K562 (cell line): ENCODE results near the gene NKG7. TPM values are rescaled to one million over a fixed set of nuclear protein-coding genes. Genes with fewer than 3 reads are reported as not detected.

ENCODE experiments used
- CHD2 ChIP-seq: IDR thresholded peaks from 2 replicates; pipeline ENCODE4 v1.6.1; 2011; ENCODE audit warnings: low read depth, low read length
- CREB5 ChIP-seq: fragments of 250-450 bp; sonication (Bioruptor Pico); IDR thresholded peaks from 2 replicates; pipeline ENCODE4 v1.5.0; 2020; ENCODE audit warnings: mild to moderate bottlenecking
- ETS2 ChIP-seq: IDR thresholded peaks from 2 replicates; pipeline ENCODE4 v1.6.1; 2016; ENCODE audit warnings: borderline replicate concordance, missing genetic modification characterization, mild to moderate bottlenecking, moderate library complexity, missing compliant biosample characterization; ENCODE audit not compliant: poor library complexity, severe bottlenecking
- HDAC8 ChIP-seq: fragments of 450-650 bp; IDR thresholded peaks from 2 replicates; pipeline ENCODE4 v1.6.1; 2016; ENCODE audit warnings: mild to moderate bottlenecking, missing genetic modification characterization, moderate library complexity, missing compliant biosample characterization
- HMGN3 ChIP-seq: IDR thresholded peaks from 2 replicates; pipeline ENCODE4 v1.6.1; 2011; ENCODE audit warnings: borderline replicate concordance, low read depth, mild to moderate bottlenecking, mixed read lengths, low read length; ENCODE audit not compliant: insufficient read length; ENCODE audit errors: extremely low read depth
- HNRNPK ChIP-seq: fragments of 200-400 bp; formaldehyde crosslinking; IDR thresholded peaks from one replicate; pipeline ENCODE4 v1.6.1; 2018; ENCODE audit warnings: mild to moderate bottlenecking, low read depth, low read length; ENCODE audit not compliant: poor library complexity, severe bottlenecking
- MCM5 ChIP-seq: fragments of 450-650 bp; IDR thresholded peaks from 2 replicates; pipeline ENCODE4 v1.6.1; 2016; ENCODE audit warnings: low read depth
- MCM7 ChIP-seq, 2 experiments: fragments of 450-650 bp; IDR thresholded peaks; 2 replicates each; pipeline ENCODE4 v1.6.1; 2016 to 2018
- MYC ChIP-seq, 2 experiments: fragments of 250-450 bp in 1 of 2; sonication (Bioruptor Pico) in 1 of 2; IDR thresholded peaks; 2 replicates each; pipeline versions ENCODE4 v1.5.1 to v1.6.1; 2012 to 2021; ENCODE audit warnings: low read depth in 2 of 2, borderline replicate concordance in 1 of 2, improper control_type of control experiment in 1 of 2, low read length in 1 of 2, mild to moderate bottlenecking in 1 of 2, moderate library complexity in 1 of 2
- NEUROD1 ChIP-seq: fragments of 150-350 bp; IDR thresholded peaks from 2 replicates; pipeline ENCODE4 v1.6.1; 2014; ENCODE audit warnings: borderline replicate concordance, low read length, low read depth; ENCODE audit not compliant: partially characterized antibody
- PBX2 ChIP-seq, 2 experiments: IDR thresholded peaks in 1 of 2; conservative IDR thresholded peaks in 1 of 2; 2 replicates each; pipeline ENCODE4 v1.6.1; 2016; ENCODE audit warnings: low read depth in 2 of 2, mild to moderate bottlenecking in 1 of 2, missing compliant biosample characterization in 1 of 2, missing genetic modification characterization in 1 of 2, moderate library complexity in 1 of 2
- PREB ChIP-seq: sonication (generic); formaldehyde crosslinking; IDR thresholded peaks from 2 replicates; pipeline ENCODE4 v1.8.1; 2023; ENCODE audit warnings: mild to moderate bottlenecking, missing genetic modification reagents
- RFX1 ChIP-seq: fragments of 450-650 bp; IDR thresholded peaks from 2 replicates; pipeline ENCODE4 v1.6.1; 2016; ENCODE audit warnings: mild to moderate bottlenecking, moderate library complexity
- SAFB ChIP-seq: fragments of 200-400 bp; formaldehyde crosslinking; IDR thresholded peaks from 2 replicates; pipeline ENCODE4 v1.6.1; 2017; ENCODE audit warnings: low read depth, low read length, borderline replicate concordance
- TBL1XR1 ChIP-seq, 2 experiments: IDR thresholded peaks; 2 replicates each; pipeline ENCODE4 v1.6.1; 2012; ENCODE audit warnings: improper control_type of control experiment in 2 of 2, low read length in 2 of 2, mild to moderate bottlenecking in 1 of 2
- U2AF1 ChIP-seq: fragments of 200-400 bp; formaldehyde crosslinking; optimal IDR thresholded peaks from 2 replicates; pipeline ENCODE3; 2017; ENCODE audit warnings: mild to moderate bottlenecking, low read depth, low read length, moderate library complexity
- ZNF274 ChIP-seq: IDR thresholded peaks from 2 replicates; pipeline ENCODE4 v1.6.1; 2011; ENCODE audit warnings: low read depth, mild to moderate bottlenecking, low read length, moderate library complexity, borderline replicate concordance
- ZZZ3 ChIP-seq: fragments of 450-650 bp; IDR thresholded peaks from 2 replicates; pipeline ENCODE4 v1.6.1; 2016; ENCODE audit warnings: antibody characterized with exemption, mild to moderate bottlenecking, moderate library complexity
- polyA plus RNA-seq, 8 experiments: library from polyadenylated mRNA; depleted of rRNA in 4 of 8; stranded (reverse) in 5 of 8; unstranded in 3 of 8; fragments of >200 nt; fragmentation: Nextera tagmentation in 2 of 8; fragmentation: Illumina TruSeq in 1 of 8; extraction: Ambion mirVana in 2 of 8; extraction: Trizol in 1 of 8; gene quantifications; 2 replicates each; pipeline versions ENCODE4 v1.2.1 to v1.2.3, GENCODE V29; 2011 to 2014; ENCODE audit warnings: inconsistent platforms in 1 of 8, missing spikeins in 1 of 8
- total RNA-seq, 7 experiments: library from RNA; depleted of rRNA in 6 of 7; stranded (reverse); fragments of >200 nt in 6 of 7; fragmentation: Illumina TruSeq in 2 of 7; extraction: Trizol in 2 of 7; gene quantifications; 2 replicates each; pipeline versions ENCODE4 v1.2.1 to v1.2.3, GENCODE V29; 2011 to 2021; ENCODE audit warnings: low replicate concordance in 1 of 7
- TF ChIP-seq, protein P1 (sequence below): fragments of 450-650 bp; conservative IDR thresholded peaks from 2 replicates; pipeline ENCODE4 v1.6.1; 2016; ENCODE audit warnings: missing genetic modification characterization, low read depth, mild to moderate bottlenecking, control low read depth, missing compliant biosample characterization

Gene NKG7
- total and polyA plus RNA-seq, 9 of the 15 experiments (the other 6 are each of a cell fraction or from before 2014, with no cell fraction given), result 0.30 to 0.70 (median 0.51) TPM; not detected in 2

DNA sequence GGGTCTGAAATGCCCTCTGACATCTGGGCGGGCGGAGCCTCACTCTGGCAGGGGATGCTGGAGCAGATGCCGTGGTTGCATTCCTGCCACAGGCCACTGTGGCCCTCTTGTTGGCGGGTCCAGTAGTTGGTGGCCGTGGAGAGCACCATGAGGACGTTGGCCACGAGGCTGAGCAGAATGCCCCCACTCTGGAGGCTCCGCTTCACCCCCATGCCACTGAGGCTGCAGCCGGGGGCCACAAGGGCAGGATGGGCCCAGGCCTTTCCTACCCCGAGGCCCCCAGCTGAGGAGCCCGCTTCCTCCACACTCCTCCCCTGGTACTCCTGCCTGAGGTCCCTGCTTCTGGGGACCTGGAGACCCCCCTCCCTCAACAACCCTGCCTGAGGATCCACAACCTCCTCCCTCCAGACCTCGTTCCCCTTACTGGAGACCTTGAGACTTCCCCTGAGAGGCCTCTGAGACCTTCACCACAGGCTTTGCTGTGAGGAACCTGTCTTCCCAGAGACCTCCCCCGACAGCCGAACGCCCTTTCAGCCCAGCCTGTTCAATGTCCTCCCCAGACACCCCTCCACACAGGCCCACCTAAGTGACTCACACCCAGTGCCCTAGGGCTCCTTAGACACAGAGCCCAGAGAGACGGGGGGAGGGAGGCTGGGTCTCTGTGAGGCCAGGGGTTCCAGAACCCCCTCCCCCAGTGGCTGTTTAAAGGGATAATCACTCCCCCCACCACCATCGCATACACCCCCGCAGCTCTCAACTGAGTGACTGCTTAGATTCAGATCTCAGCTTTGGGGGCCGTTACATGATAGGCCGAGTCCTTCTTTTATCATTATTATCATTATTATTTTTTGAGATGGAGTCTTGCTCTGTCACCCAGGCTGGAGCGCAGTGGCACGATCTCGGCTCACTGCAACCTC, 3.8 kb downstream of the NKG7 start, which contains the start of gene CLDND2 (continued):
- TF ChIP-seq, protein P1, sequence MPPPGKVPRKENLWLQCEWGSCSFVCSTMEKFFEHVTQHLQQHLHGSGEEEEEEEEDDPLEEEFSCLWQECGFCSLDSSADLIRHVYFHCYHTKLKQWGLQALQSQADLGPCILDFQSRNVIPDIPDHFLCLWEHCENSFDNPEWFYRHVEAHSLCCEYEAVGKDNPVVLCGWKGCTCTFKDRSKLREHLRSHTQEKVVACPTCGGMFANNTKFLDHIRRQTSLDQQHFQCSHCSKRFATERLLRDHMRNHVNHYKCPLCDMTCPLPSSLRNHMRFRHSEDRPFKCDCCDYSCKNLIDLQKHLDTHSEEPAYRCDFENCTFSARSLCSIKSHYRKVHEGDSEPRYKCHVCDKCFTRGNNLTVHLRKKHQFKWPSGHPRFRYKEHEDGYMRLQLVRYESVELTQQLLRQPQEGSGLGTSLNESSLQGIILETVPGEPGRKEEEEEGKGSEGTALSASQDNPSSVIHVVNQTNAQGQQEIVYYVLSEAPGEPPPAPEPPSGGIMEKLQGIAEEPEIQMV, result no peak
- TF ChIP-seq ETS2 (tag) (no peak), TBL1XR1 (IDR thresholded peaks at IDR 0.05; ENCODE audit: low read length in 2 of 2) (no peak), HDAC8 (no peak), CREB5 (CRISPR knock-in tag) (no peak), ZZZ3 (no peak), ZNF274 (no peak), PREB (CRISPR knock-in tag) (no peak), HNRNPK (no peak), MCM7 (IDR thresholded peaks at IDR 0.05) (no peak), HMGN3 (no peak), MYC (IDR thresholded peaks at IDR 0.05; ENCODE audit: low read depth, low read length) (no peak; the same call in 1 of the 2 replicates), MYC (CRISPR knock-in tag; IDR thresholded peaks at IDR 0.05; ENCODE audit: borderline replicate concordance, low read depth) (0 out of 2 replicates have a peak, but pooled peaks have one; percentile 8), PBX2 (CRISPR knock-in tag; IDR thresholded peaks at IDR 0.05; ENCODE audit: low read depth) (no peak), PBX2 (tag; conservative IDR thresholded peaks at IDR 0.05; ENCODE audit: low read depth) (no peak), U2AF1 (no peak), RFX1 (no peak), NEUROD1 (no peak), CHD2 (no peak), MCM5 (no peak), SAFB (no peak)
